ENCODE measurements around the gene BANF1.
"Not testable (repeated sequence)": the region's sequence is repeated elsewhere in the genome, so short reads cannot be mapped to it uniquely, and the experiment has no call there.

BANF1 gene

DNA sequence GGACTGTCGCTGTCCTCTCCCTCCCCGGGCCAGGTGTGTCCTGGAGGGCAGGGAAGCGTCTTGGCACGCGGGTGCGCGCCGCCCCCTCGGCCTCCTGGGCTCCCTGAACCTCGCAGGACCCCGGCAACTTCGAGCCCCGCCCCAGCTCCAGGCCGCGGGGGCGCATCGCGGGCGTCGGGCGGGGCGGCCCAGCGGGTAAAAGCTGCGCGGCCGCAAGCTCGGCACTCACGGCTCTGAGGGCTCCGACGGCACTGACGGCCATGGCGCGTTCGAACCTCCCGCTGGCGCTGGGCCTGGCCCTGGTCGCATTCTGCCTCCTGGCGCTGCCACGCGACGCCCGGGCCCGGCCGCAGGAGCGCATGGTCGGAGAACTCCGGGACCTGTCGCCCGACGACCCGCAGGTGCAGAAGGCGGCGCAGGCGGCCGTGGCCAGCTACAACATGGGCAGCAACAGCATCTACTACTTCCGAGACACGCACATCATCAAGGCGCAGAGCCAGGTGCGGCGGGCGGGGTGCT is 9.5 kb downstream of the BANF1 start, which contains the start of gene CST6:
Gene CST6, plus strand, starts transcription at position 224 of the 519 bp plus-strand sequence. Its CDS starts 37 bp downstream, at position 261.
- no peak for DNase-seq

DNA sequence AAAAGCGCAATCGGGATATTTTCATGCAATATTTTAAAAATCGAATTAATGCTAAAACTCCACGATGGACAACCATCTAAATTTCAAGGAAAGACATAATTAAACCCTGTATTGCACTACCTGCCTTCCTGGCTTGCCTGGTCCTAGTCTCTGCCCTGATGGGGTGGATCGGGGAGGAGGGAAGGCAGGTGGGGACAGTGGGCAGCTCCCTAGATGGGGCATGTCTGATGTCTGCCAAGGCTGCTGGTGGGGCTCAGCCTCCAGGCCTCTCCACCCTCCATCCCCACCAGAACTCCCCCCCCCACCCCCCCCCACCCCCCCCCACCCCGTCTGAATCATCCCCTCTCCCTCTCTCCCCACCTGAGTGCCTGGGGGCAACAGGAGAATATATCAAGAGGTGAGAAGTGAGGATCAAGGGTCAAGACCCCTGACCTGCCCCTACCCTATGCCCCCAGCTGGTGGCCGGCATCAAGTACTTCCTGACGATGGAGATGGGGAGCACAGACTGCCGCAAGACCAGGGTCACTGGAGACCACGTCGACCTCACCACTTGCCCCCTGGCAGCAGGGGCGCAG is 10.2 kb downstream of the BANF1 start:
- no peak for DNase-seq

DNA sequence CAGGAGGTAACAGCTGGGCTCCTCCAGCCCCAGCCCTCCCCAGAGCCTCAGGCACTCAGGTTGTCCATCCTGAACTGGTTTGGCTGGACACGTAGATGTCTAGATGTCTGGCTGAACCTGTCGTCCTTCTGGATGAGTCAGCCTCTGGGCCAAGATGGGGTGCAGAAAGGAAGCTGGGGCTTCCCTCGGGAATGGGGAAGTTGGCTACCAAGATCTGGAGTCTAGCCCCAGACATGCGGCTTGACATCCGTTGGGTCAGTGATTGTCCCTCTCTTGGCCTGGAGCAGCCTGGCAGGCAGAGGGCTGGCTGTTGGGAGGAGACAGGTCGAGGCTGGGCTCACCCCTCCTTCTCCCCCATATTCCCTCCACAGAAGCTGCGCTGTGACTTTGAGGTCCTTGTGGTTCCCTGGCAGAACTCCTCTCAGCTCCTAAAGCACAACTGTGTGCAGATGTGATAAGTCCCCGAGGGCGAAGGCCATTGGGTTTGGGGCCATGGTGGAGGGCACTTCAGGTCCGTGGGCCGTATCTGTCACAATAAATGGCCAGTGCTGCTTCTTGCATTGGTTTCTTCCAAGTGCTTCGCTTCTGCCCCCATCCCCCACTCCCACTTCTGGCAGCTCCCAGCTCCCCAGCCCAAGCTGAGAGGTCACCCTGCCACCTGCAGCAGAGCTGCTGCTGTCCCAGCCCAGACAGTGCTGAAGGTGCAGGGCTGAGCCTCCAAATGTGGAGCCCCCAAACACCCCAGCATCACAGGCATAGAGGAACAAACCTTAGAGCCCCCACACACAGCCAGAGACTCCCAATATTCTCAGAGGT is 10.9 kb downstream of the BANF1 start:
- no peak for DNase-seq

DNA sequence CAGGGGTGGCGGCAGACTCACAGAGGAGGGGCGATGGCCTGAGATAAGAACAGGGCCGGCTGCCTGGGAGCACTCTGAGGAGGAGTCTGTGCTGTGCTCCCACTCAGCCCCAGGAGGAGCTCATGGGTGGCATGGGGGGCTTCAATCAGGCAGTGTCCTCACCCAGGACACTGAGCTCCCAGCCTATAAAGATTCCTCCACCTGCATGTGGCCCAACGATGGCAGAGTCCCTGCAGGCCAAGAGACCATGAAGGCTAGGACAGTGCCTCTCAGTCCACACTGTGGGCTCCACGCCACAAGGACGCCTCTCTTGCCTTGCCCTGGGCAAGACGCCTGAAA is 11.4 kb downstream of the BANF1 start:
- no peak for DNase-seq

DNA sequence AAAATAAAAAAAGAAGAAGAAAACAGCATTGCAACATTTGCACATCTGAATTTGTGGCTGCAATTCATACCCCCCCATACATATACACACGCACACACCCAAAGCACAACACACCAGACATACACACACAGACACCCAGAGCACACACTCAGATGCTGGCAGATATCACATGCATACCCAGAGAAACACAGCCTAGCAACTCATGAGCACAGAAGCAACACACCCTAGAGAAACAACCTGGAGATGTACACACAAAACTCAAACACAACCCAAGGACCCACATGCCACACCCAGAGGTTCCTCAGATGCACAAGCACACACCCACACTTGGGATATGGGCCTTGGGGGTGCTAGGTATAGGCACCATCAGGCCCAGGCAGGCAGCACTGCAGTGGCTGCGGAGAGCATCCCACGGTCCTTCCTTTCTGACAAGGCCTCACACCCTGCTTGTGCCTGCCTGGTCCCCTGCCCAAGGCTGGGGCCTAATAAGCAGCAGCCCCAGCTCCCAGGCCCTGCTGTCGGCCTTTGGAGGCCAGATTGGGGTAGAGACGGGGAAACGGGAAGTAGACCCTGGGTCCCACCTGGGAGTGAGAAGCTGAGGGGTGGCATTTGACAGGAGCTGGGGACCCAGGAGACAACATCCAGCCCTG is 12.6 kb downstream of the BANF1 start:
- no peak for DNase-seq

DNA sequence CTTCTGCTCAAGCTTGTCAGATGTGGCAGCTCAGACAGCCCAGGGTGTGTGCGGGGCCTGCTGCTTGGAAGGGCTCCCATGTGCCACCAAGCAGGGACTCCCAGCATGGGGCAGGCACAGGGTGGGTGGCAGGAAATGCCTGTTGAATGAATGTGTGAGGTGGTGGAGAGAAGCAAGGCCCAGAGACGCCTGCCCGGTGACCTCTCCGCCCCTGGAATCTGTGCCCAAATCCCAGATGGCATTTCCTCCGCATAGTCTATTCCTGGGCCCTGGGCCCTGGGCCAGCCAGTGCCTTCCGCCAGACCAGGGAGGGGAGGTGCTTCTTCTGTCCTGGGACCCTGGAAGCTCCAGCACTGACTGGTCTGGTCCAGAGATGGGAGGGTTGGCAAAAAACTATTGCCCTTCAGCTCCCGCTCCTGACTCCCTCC is 13.2 kb downstream of the BANF1 start:
- no peak for DNase-seq

DNA sequence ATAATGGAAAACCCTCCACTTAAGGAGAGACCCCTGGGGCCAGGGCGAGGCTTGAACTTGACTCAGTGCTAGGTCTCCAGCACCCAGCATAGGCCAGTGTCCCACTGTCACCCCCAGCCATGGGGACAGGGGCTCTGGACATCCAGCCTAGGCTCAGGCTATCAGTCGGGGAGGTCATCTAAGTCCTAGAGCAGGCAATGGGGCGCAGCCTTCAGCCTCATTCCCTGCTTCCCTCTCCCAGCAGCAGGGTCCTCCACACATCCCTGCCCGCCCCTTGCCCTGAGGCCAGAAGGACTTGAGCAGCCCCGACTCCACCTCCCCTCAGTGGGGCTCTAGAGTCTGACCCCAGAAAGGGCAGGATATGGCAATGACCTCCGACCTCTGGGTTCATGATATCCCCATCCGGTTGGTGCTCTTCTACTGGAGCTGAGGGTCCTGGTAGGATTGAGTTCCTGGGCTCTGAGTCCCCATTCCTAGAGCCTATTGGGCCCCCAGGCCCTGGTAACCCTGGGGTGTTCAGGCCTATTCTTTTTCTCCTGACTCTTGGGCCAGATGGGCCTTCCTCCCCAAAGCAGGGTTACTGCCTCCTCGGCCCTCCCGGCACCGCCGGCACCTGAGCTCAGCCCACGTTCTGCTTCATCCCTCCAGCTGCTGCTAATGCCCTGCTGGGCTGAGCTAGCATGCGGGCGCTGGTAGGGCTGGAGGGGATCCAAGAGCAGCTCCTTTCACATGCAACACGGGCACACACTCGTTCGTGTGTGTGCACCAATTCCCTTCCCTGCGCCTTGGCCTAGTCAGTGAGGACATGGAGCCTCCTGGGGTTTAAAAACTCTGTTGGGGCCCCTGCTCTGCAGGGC is 13.9 kb downstream of the BANF1 start:
- peak; percentile 28 for DNase-seq

DNA sequence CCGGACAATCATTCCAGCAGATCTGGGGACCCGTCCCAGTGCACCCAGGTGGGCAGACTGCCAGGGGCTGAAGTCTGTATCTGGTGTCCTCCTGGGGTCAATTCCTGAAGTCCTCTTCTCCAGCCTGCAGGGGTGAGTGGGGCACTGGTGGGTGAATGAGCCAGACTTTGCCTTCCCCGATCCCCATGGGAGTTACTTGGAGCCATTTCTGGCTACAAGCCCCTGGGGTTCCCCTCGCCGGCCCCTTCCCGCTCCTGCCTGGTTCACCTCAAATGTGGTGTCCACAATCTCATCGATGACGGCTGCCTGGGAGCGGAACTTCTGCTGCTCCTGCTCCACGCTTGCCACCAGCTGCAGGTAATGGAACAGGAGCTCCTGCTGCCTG is 14.5 kb downstream of the BANF1 start:
- DNase-seq, result no peak

DNA sequence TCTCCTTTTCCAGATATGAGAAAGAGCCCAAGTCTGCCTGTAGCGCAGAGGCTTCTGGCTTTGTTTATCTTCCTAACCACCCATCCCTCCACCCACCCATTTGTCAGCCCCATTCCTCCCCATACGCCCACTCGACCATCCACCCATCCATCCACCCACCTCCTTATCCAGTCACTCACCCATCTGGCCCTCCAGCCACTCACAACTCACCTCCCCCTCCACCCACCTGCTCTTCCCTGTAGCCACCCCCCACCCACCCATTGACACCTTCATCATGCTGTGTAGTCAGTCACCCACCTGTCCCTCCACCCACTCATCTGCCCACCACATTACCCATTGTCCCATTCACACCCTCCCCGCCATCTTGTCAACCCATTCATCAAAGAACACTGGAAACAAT is 15.0 kb downstream of the BANF1 start:
- no peak for DNase-seq

DNA sequence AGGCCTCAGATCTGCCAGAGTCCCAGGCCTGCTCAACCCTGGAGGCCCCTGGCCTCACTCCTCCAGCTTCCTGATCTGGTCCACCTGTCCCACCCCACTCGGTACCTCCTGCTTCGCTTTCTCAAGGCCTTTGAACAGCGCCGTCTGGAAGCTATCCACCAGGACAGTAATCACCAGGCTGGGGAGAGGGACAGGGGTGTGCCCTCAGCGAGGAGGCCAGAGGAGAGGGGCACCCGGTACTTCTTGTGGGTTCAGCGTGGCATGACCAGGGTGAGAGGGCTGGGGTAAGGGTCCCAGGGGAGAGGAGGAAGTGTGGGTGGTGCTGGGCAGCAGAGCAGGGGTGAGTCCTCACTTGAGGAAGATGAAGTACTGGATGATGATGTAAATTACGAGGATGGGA is 17.9 kb downstream of the BANF1 start:
- DNase-seq, result no peak

DNA sequence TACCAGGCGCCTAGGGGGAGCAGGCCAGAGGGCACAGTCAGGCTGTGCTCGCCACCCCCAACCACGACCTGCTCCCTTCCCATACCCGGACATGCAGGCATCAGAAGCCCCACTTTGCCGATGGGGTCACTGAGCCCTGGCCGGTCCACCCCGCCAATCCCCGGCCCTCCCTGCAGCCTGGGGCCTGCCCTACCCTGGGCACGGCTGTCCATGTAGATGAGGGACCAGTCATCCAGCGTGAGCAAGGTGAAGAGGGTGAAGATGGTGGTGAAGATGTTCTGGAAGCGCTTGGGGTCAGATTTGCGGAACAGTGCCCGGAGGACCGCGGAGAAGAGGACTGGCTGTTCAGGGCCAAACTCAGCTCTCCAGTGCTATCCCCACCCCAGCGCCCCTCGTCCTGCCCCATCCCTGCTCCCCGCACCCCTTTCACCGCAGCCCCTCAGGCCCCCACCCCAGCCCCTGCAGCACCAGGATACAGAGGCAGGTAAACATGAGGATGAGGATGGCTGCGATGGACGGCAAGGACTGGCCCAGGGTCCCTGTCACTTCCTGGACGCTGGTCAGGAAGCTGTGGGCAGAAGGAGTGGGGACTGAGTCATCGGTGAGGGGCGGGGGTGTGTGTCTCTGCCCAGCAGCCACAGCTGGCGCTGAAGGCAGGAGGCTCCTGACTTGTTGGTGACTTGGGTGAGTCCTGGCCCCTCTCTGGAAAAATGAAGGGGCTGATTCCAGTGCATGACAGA is 18.5 kb downstream of the BANF1 start:
- no peak for DNase-seq

DNA sequence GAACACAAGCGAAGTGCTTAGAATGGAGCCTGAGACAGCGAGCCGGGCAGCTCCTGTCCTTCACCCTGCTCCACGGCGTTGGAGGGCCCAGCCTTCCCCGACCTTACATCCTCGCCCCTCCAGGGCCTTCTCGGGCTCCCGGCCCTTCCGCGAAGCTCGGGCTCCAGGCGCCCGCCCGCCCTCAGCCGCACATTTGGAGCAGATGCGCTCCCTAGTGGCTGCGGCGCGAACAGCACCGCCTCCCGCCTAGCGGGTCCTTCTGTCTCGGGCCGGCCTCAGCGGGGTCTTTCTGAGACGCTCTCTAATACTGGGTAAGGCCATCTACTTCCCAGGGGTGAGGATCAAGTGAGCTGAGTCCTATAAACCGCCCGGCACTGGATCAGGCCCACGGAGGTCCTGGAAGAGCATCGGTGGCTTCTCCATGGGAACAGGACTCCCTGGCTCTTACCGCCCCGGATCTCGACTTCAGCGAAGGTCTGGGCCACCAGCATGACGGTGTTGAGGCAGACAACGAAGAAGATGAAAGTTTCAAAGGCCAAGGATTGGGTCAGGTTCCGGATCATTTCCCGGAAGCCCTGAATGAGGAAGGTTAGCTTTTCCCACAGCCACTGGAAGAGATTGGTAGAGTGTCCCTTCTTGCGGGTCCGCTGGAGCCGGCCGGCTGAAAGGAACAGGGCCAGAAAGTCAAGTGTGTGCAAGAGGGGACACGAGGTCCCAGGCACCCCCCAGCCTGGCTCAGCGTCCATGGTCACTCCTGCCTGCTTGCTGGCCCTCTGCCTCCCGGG is 20.3 kb downstream of the BANF1 start:
- peak; percentile 37 for DNase-seq

DNA sequence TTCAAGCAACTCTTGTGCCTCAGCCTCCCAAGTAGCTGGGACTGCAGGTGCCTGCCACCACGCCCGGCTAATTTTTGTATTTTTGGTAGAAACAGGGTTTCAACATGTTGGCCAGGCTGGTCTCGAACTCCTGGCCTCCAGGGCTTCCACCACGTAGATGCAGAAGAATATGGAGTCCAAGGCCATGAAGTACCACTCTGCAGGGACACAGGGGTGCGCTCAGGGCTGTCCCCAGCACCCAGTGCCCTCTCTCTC is 20.8 kb downstream of the BANF1 start:
- DNase-seq, result not testable (repeated sequence)

DNA sequence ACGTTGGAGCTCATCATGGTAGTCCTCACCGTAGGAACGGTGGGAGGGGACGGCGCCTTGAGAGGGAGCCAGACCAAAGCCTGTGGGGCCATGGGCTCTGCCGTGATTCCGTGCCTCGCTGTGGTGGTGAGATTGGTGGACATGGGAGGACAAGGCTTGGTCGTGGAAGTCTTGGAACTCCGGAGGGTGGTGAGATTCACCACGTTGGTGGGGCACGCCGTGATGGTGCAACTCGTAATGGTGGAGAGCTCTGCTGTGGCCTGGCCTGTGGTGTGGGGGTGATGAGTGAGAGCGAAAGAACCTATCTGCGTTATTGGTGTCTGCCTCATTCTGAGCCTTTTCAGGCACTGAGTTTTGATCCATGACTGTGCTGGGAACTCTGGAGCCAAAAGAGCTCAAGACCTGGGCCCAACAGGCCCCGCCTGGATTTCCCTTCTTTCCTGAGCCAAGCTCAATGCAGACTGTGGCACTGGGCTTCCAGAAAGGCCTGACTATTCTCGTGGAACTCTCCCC is 23.8 kb downstream of the BANF1 start, which contains the start of gene CATSPER1:
Gene CATSPER1, minus strand, starts transcription at position 463 of the 513 bp plus-strand sequence. Its CDS starts 100 bp downstream, at position 363.
- no peak for DNase-seq

DNA sequence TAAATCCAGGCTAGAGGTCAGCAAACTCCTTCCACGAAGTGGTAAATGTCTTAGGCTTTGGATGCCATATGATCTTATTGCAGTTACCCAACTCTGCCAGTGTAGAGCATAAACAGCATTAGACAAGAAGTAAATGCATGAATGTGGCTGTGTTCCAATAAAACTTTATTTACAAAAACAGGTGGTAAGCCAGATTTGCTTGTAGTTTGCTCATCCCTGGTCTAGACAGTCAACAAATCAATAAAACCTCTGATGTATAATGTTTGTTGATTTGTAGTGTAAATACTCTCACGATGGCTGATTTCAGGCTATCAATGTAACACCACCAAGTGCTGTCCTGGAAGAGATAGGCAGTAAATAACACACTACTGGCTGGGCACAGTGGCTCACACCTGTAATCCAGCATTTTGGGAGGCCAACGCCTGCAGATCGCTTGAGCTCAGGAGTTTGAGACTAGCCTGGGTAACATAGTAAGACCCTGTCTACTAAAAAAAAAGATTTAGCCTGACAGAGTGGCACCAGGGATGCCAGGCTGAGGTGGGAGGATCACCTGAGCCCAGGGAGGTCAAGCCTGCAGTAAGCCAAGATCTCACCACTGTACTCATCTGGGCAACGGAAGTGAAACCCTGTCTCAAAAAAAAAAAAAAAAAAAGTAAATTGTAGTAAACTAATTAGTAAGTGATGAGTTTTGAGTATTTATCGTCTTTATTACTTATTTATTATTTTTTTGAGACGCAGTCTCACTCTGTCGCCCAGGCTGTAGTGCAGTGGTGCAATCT is 30.8 kb downstream of the BANF1 start:
- DNase-seq, result no peak

DNA sequence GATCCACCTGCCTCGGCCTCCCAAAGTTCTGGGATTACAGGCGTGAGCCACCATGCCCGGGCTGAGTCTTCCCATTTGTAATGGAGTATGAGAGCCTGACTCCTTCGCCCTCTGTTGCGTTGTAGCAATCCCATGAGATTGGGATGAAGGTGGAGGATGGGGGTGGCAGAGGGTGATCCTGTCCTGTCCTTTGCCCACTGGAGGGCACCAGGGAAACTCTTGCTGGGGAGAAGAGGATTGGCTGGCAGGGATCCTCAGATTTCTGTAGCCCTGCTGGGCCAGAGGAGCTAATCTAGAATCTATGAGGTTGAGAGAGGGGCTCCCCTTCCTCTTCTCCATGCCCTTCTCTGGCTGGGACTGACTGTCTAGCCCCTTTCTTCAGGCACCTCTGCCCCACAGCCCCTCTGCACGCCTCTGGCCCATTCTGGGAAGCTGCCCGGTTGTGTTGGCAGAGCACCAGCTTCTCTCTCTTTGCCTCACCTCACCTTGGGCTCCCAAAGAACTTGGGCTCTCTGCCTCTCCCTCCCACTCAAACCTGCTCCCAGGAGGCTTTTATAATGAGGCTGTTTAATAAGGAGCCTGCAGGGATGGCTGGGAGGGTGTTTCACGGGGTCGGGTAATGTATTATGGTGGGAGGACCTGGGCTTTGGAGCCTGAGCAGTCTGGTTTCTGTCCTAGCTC is 33.5 kb downstream of the BANF1 start:
- no peak for DNase-seq

DNA sequence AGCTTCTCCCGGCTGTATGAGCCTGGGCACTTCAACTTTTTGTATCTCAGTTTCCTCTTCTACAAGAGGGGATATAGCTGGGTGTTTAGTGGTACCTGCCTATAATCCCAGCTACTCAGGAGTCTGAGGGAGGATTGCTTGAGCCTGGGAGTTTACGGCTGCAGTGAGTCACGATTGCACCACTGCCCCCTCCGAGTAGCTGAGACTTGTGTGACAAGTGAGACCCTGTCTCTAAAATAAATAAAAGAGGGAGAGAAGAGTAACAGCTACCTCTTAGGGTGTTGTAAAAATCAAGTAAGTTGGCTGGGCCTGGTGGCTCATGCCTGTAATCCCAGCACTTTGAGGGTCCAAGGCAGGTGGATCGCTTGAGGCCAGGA is 34.0 kb downstream of the BANF1 start:
- no peak for DNase-seq

DNA sequence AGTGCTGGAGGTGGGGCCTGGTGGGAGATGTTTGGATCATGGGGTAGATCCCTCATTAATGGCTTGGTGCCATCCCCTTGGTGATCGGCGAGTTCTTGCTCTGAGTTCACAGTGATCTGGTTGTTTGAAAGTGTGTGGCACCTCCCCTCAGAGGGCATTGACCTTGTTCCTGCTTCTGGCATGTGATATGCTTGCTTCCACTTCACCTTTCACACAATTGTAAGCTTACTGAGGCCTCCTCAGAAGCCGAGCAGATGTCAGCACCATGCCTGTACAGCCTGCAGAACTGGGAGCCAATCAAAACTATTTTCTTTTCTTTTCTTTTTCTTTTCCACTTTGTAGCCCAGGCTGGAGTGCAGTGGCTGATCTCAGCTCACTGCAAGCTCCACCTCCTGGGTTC is 35.0 kb downstream of the BANF1 start:
- DNase-seq, result no peak

DNA sequence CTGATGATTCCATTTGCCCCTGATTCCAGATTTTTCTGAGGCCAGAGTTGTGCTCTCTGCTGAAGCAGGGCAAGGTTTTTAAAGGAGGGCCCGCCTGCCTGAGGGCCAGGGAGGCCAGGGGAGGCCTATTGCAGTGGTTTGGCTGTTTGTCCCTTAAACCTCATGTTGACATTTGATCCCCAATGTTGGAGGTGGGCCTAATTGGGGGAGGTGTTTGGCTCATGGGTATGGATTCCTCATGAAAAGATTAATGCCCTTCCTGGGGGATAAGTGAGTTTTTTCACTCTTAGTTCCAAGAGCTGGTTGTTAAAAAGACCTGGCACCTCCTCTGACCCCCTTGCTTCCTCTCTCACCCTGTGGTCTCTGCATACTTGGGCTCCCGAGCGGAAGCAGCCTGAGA is 37.5 kb downstream of the BANF1 start:
- DNase-seq, result no peak
